Trophoblast cell (in vitro differentiated cells and primary cell): ENCODE measurements around the gene MAP4K3.
A peak's percentile ranks its signal among the peaks of the same experiment; 100 is the strongest.

Experiments used
- DNase-seq, 2 donors: peaks; one replicate each; pipeline ENCODE4 v3.0.0-alpha.2; 2016
- H2AFZ ChIP-seq: 2 replicates; pipeline ENCODE4 v1.6.1; 2013; ENCODE audit warnings: low read length, moderate library complexity, mild to moderate bottlenecking; ENCODE audit not compliant: insufficient read depth, poor library complexity
- H2AK5ac ChIP-seq: 2 replicates; pipeline ENCODE4 v1.6.1; 2013; ENCODE audit warnings: mild to moderate bottlenecking, low read length
- H2BK120ac ChIP-seq: 2 replicates; pipeline ENCODE4 v1.6.1; 2013; ENCODE audit warnings: low read length, mild to moderate bottlenecking, moderate library complexity; ENCODE audit not compliant: insufficient read depth, poor library complexity
- H2BK12ac ChIP-seq: 2 replicates; pipeline ENCODE4 v1.6.1; 2013; ENCODE audit warnings: mild to moderate bottlenecking, low read length, moderate library complexity
- H2BK5ac ChIP-seq: 2 replicates; pipeline ENCODE4 v1.6.1; 2013; ENCODE audit warnings: low read length, low read depth, moderate library complexity, mild to moderate bottlenecking; ENCODE audit not compliant: poor library complexity
- H3K14ac ChIP-seq: 2 replicates; pipeline ENCODE4 v1.6.1; 2013; ENCODE audit warnings: mild to moderate bottlenecking, low read length
- H3K18ac ChIP-seq: 2 replicates; pipeline ENCODE4 v1.6.1; 2013; ENCODE audit warnings: mild to moderate bottlenecking, low read length
- H3K23ac ChIP-seq: 2 replicates; pipeline ENCODE4 v1.6.1; 2013; ENCODE audit warnings: low read length
- H3K27ac ChIP-seq: 2 replicates; pipeline ENCODE4 v1.5.1; 2013; ENCODE audit warnings: low read depth, mild to moderate bottlenecking, inconsistent platforms, low read length, moderate library complexity
- H3K27me3 ChIP-seq: 2 replicates; pipeline ENCODE4 v1.6.1; 2013; ENCODE audit warnings: inconsistent platforms, mild to moderate bottlenecking, low read length, moderate library complexity; ENCODE audit not compliant: insufficient read depth
- H3K36me3 ChIP-seq, 2 experiments: 1 replicate in 1 of 2; 2 replicates in 1 of 2; pipeline ENCODE4 v1.6.1; 2013; ENCODE audit warnings: low read length in 2 of 2, mild to moderate bottlenecking in 2 of 2, moderate library complexity in 1 of 2; ENCODE audit not compliant: insufficient read depth in 2 of 2, control insufficient read depth in 1 of 2
- H3K4ac ChIP-seq: 2 replicates; pipeline ENCODE4 v1.6.1; 2013; ENCODE audit warnings: low read depth, mild to moderate bottlenecking, low read length, moderate library complexity
- H3K4me1 ChIP-seq, 2 experiments: 1 replicate in 1 of 2; 2 replicates in 1 of 2; pipeline ENCODE4 v1.6.1; 2013; ENCODE audit warnings: low read length in 2 of 2, mild to moderate bottlenecking in 2 of 2, moderate library complexity in 1 of 2; ENCODE audit not compliant: insufficient read depth in 2 of 2, control insufficient read depth in 1 of 2
- H3K4me2 ChIP-seq: 2 replicates; pipeline ENCODE4 v1.6.1; 2013; ENCODE audit warnings: inconsistent platforms, mild to moderate bottlenecking, low read length, moderate library complexity
- H3K4me3 ChIP-seq: 2 replicates; pipeline ENCODE4 v1.5.1; 2013; ENCODE audit warnings: mild to moderate bottlenecking, low read depth, low read length, inconsistent platforms
- H3K79me1 ChIP-seq: one replicate; pipeline ENCODE4 v1.6.1; 2013; ENCODE audit warnings: low read length
- H3K79me2 ChIP-seq: 2 replicates; pipeline ENCODE4 v1.6.1; 2013; ENCODE audit warnings: low read length, mild to moderate bottlenecking; ENCODE audit not compliant: control insufficient read depth, insufficient read depth, poor library complexity
- H3K9ac ChIP-seq: 2 replicates; pipeline ENCODE4 v1.6.1; 2013; ENCODE audit warnings: mild to moderate bottlenecking, low read length
- H3K9me3 ChIP-seq: 2 replicates; pipeline ENCODE4 v1.6.1; 2013; ENCODE audit warnings: low read depth, mild to moderate bottlenecking, control low read depth, inconsistent platforms, low read length; ENCODE audit not compliant: insufficient read depth
- H4K12ac ChIP-seq: 2 replicates; pipeline ENCODE4 v1.6.1; 2013; ENCODE audit warnings: low read depth, mild to moderate bottlenecking, low read length, moderate library complexity
- H4K8ac ChIP-seq: 2 replicates; pipeline ENCODE4 v1.6.1; 2013; ENCODE audit warnings: low read depth, mild to moderate bottlenecking, low read length, moderate library complexity
- H4K91ac ChIP-seq: one replicate; pipeline ENCODE4 v1.6.1; 2013; ENCODE audit warnings: low read depth, mild to moderate bottlenecking, low read length, moderate library complexity
- WGBS: extraction: QIAGEN DNeasy Blood & Tissue Kit; methylation state at CpG from one replicate; pipeline ENCODE4 v1.1.7; 2013; ENCODE audit warnings: missing lambda C conversion rate; ENCODE audit not compliant: insufficient read length, insufficient coverage; ENCODE audit errors: extremely low coverage; 5-methylcytosine and 5-hydroxymethylcytosine counted together

MAP4K3 gene

GRCh38 chr2:39445934-39446333 lies 8.8 kb upstream of the MAP4K3 start:
- Histone ChIP-seq H3K18ac (no peak overlapping the region), H3K79me2 (no peaks in the 10 kb centered on the region), H2BK12ac (no peak overlapping the region), H3K4ac (no peak overlapping the region), H3K14ac (no peak overlapping the region), H4K91ac (no peak overlapping the region), H3K9me3 (peaks cover 3% of the 10 kb centered on the region), H2AK5ac (no peak overlapping the region), H3K23ac (no peak overlapping the region), H3K4me3 (no peak overlapping the region), H4K12ac (no peak overlapping the region), H3K27me3 (no peaks in the 10 kb centered on the region), H3K9ac (no peak overlapping the region), H3K79me1 (no peaks in the 10 kb centered on the region), H4K8ac (no peak overlapping the region), H3K36me3 (no peaks in the 10 kb centered on the region), H3K4me2 (no peak overlapping the region), H2BK120ac (no peak overlapping the region), H3K4me1 (no peaks in the 10 kb centered on the region), H2AFZ (no peak overlapping the region), H3K27ac (no peak overlapping the region), H2BK5ac (no peak overlapping the region)
- no CpG with 5 or more reads among the region's 3 CpGs for WGBS
- peak; percentile 54 to 84 for DNase-seq

GRCh38 chr2:39443009-39443408 lies 5.9 kb upstream of the MAP4K3 start:
- Histone ChIP-seq H3K79me2 (no peaks in the 10 kb centered on the region), H3K27me3 (no peaks in the 10 kb centered on the region), H2AFZ (no peak overlapping the region), H3K4me1 (peaks cover under 1 to 2% of the 10 kb centered on the region in 2 experiments), H3K9me3 (peaks cover 3% of the 10 kb centered on the region), H3K36me3 (no peaks in the 10 kb centered on the region), H3K4me3 (no peak overlapping the region), H3K23ac (no peak overlapping the region), H3K4me2 (no peak overlapping the region), H2AK5ac (no peak overlapping the region), H3K14ac (no peak overlapping the region), H2BK5ac (no peak overlapping the region), H3K9ac (no peak overlapping the region), H4K8ac (no peak overlapping the region), H4K91ac (no peak overlapping the region), H2BK12ac (no peak overlapping the region), H3K18ac (no peak overlapping the region), H3K27ac (no peak overlapping the region), H2BK120ac (no peak overlapping the region), H3K79me1 (peaks cover under 1% of the 10 kb centered on the region), H4K12ac (no peak overlapping the region), H3K4ac (no peak overlapping the region)
- WGBS = no CpG with 5 or more reads among the region's 1 CpG
- no peak for DNase-seq

GRCh38 chr2:39437522-39438296 lies 624 bp upstream of the MAP4K3 start:
- H3K14ac ChIP-seq = peak overlapping the region; percentile 22
- H3K4me2 ChIP-seq = peak overlapping the region; percentile 65
- H3K4me3 ChIP-seq = peak overlapping the region; percentile 88
- no peaks in the 10 kb centered on the region for H3K9me3 ChIP-seq
- no peaks in the 10 kb centered on the region for H3K27me3 ChIP-seq
- peak overlapping the region; percentile 47 for H2BK12ac ChIP-seq
- H3K4ac ChIP-seq = peak overlapping the region; percentile 19
- peak in 1 of 2 donors; percentile 49 for DNase-seq
- whole genome bisulfite sequencing = no CpG with 5 or more reads among the region's 28 CpGs
- H3K79me1 ChIP-seq = peaks cover 15% of the 10 kb centered on the region
- H2AFZ ChIP-seq = peak overlapping the region; percentile 89
- H3K18ac ChIP-seq = peak overlapping the region; percentile 12
- peak overlapping the region; percentile 54 for H2BK5ac ChIP-seq
- H3K27ac ChIP-seq = peak overlapping the region; percentile 76
- H4K8ac ChIP-seq = peak overlapping the region; percentile 62
- H4K12ac ChIP-seq = peak overlapping the region; percentile 43
- peaks cover 4 to 9% of the 10 kb centered on the region in 2 experiments for H3K4me1 ChIP-seq
- no peak overlapping the region for H3K23ac ChIP-seq
- peaks cover 21% of the 10 kb centered on the region for H3K79me2 ChIP-seq
- peak overlapping the region; percentile 64 for H4K91ac ChIP-seq
- H3K9ac ChIP-seq = peak overlapping the region; percentile 91
- H2AK5ac ChIP-seq = peak overlapping the region; percentile 16
- H2BK120ac ChIP-seq = peak overlapping the region; percentile 41
- H3K36me3 ChIP-seq = no peaks in the 10 kb centered on the region

GRCh38 chr2:39435741-39436591 lies 1.1 kb downstream of the MAP4K3 start:
- peak in 1 of 2 donors; percentile 52 for DNase-seq
- peak overlapping the region; percentile 98 for H3K27ac ChIP-seq
- H3K4me3 ChIP-seq = peak overlapping the region; percentile 88
- no peaks in the 10 kb centered on the region for H3K27me3 ChIP-seq
- H3K18ac ChIP-seq = peak overlapping the region; percentile 94
- H2BK5ac ChIP-seq = peak overlapping the region; percentile 95
- no peaks in the 10 kb centered on the region for H3K9me3 ChIP-seq
- peak overlapping the region; percentile 50 for H3K4me2 ChIP-seq
- H3K23ac ChIP-seq = no peak overlapping the region
- H3K79me2 ChIP-seq = peaks cover 21% of the 10 kb centered on the region
- H2AFZ ChIP-seq = peak overlapping the region; percentile 85
- peak overlapping the region; percentile 92 for H3K14ac ChIP-seq
- peaks cover 15% of the 10 kb centered on the region for H3K79me1 ChIP-seq
- no CpG with 5 or more reads among the region's 17 CpGs for WGBS
- peak overlapping the region; percentile 3 for H4K8ac ChIP-seq
- H3K36me3 ChIP-seq = no peaks in the 10 kb centered on the region
- peak overlapping the region; percentile 80 for H3K9ac ChIP-seq
- peak overlapping the region; percentile 3 for H4K12ac ChIP-seq
- peak overlapping the region; percentile 93 for H2BK120ac ChIP-seq
- peak overlapping the region; percentile 0 for H2BK12ac ChIP-seq
- peaks cover 4 to 11% of the 10 kb centered on the region in 2 experiments for H3K4me1 ChIP-seq
- H3K4ac ChIP-seq = peak overlapping the region; percentile 39
- H4K91ac ChIP-seq = peak overlapping the region; percentile 85
- peak overlapping the region; percentile 6 for H2AK5ac ChIP-seq
